Mesothelial cell of epicardium (in vitro differentiated cells): ENCODE results near the gene RAD23B. TPM values are rescaled to one million over a fixed set of nuclear protein-coding genes. Genes with fewer than 3 reads are reported as not detected.

ENCODE experiments used
- DNase-seq, 2 experiments: peaks; one replicate each; pipeline ENCODE4 v3.0.0; 2021; ENCODE audit warnings: low spot score in 2 of 2; ENCODE audit not compliant: unreplicated experiment in 2 of 2
- H3K27ac Mint-ChIP-seq: 2 replicates; pipeline ENCODE4 v1.8.0; 2021; ENCODE audit warnings: mixed read lengths
- H3K27me3 Mint-ChIP-seq: 2 replicates; pipeline ENCODE4 v1.8.0; 2021; ENCODE audit warnings: low read depth, mixed read lengths
- H3K36me3 Mint-ChIP-seq: 2 replicates; pipeline ENCODE4 v1.8.0; 2021; ENCODE audit warnings: mixed read lengths
- H3K4me1 Mint-ChIP-seq: 2 replicates; pipeline ENCODE4 v1.8.0; 2021; ENCODE audit warnings: mixed read lengths
- H3K4me3 Mint-ChIP-seq: 2 replicates; pipeline ENCODE4 v1.8.0; 2021; ENCODE audit warnings: mild to moderate bottlenecking, moderate library complexity, mixed read lengths
- H3K9me3 Mint-ChIP-seq: 2 replicates; pipeline ENCODE4 v1.8.0; 2021; ENCODE audit warnings: mixed read lengths
- CTCF ChIP-seq: fragments of 200-600 bp; sonication (generic); IDR thresholded peaks from one replicate; pipeline ENCODE4 v1.5.0; 2021; ENCODE audit warnings: antibody characterized with exemption; ENCODE audit not compliant: unreplicated experiment
- total RNA-seq: library from RNA; stranded (reverse); gene quantifications from 3 replicates; pipeline ENCODE4 v1.2.1, GENCODE V29; 2021

RAD23B gene
- total RNA-seq, 1 donor from 2014 or later = 101 TPM

DNA sequence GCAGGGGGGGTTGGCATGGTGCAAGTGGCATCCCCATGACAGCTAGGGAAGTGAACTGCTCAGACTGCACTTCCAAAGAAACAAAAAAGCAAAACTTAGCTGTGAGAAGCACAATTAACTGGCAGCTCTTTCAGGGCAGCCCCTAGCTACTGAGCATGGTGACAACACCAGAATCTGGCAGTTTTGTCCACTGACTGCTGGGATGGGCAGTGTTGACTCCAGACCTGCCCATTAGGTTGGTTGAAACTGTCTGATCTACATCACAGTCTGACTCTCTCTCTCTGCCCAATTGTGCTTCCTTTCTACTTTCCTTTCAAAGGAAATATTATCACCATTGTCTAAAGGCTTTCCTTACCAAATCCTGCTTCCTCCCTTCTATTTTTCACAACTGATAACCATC is 12.5 kb upstream of the RAD23B start:
- Mint-ChIP-seq H3K36me3 (peaks cover 2% of the 10 kb centered on the region), H3K4me1 (peaks cover 17% of the 10 kb centered on the region), H3K9me3 (peaks cover 13% of the 10 kb centered on the region), H3K27ac (peak overlapping the region; percentile 24), H3K4me3 (no peak overlapping the region), H3K27me3 (no peaks in the 10 kb centered on the region)
- no peak for DNase-seq
- no peak for TF ChIP-seq CTCF

DNA sequence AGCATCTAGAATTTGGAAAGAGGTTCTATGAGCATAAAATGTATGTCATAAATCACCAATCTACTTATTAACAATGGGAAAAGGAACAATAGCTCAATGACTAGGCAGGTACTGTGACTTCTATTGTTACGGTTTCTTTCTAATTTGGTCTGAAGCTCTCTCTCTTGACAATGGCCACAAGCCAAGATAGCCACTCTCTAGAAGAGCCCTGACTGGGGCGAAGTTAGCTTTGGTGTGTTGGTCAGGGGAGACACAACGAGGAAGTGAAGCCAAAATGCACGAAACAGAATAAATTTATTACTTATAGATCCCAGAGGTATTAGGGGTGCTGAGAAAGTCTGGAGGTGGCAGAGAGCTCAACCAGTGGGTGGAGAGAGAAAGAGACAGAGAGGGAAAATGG is 9.4 kb upstream of the RAD23B start:
- no peak for TF ChIP-seq CTCF
- DNase-seq = no peak
- Mint-ChIP-seq H3K9me3 (no peaks in the 10 kb centered on the region), H3K27ac (peak overlapping the region; percentile 33), H3K36me3 (no peaks in the 10 kb centered on the region), H3K4me1 (peaks cover 21% of the 10 kb centered on the region), H3K27me3 (no peaks in the 10 kb centered on the region), H3K4me3 (no peak overlapping the region)

GRCh38 chr9:107274096-107274495 is 9.0 kb upstream of the RAD23B start:
- Mint-ChIP-seq H3K4me1 (peaks cover 21% of the 10 kb centered on the region), H3K36me3 (no peaks in the 10 kb centered on the region), H3K27ac (no peak overlapping the region), H3K9me3 (no peaks in the 10 kb centered on the region), H3K27me3 (no peaks in the 10 kb centered on the region), H3K4me3 (no peak overlapping the region)
- peak; percentile 36 for TF ChIP-seq CTCF
- no peak for DNase-seq

GRCh38 chr9:107274953-107275422 is 8.1 kb upstream of the RAD23B start:
- peaks cover 15% of the 10 kb centered on the region for H3K4me1 Mint-ChIP-seq
- no peaks in the 10 kb centered on the region for H3K36me3 Mint-ChIP-seq
- H3K27ac Mint-ChIP-seq = peak overlapping the region; percentile 54
- no peak for TF ChIP-seq CTCF
- no peak for DNase-seq
- H3K27me3 Mint-ChIP-seq = no peaks in the 10 kb centered on the region
- no peaks in the 10 kb centered on the region for H3K9me3 Mint-ChIP-seq
- H3K4me3 Mint-ChIP-seq = no peak overlapping the region

GRCh38 chr9:107275530-107275929 is 7.5 kb upstream of the RAD23B start:
- peaks cover 13% of the 10 kb centered on the region for H3K4me1 Mint-ChIP-seq
- no peak for TF ChIP-seq CTCF
- no peaks in the 10 kb centered on the region for H3K27me3 Mint-ChIP-seq
- no peaks in the 10 kb centered on the region for H3K36me3 Mint-ChIP-seq
- no peaks in the 10 kb centered on the region for H3K9me3 Mint-ChIP-seq
- peak overlapping the region; percentile 54 for H3K27ac Mint-ChIP-seq
- no peak for DNase-seq
- no peak overlapping the region for H3K4me3 Mint-ChIP-seq
